Measurements from ENCODE around the gene CAPZB.

GRCh38 chr1:19426294-19427086 is 58.8 kb downstream of the CAPZB start:
- TF ChIP-seq GATA3 (IDR thresholded peaks at IDR 0.05; ENCODE audit: low read depth, low read length) (no peak), GATA2 (IDR thresholded peaks at IDR 0.05; ENCODE audit: low read depth, low read length) (no peak)
